ENCODE results near the gene NECAB2.

DNA sequence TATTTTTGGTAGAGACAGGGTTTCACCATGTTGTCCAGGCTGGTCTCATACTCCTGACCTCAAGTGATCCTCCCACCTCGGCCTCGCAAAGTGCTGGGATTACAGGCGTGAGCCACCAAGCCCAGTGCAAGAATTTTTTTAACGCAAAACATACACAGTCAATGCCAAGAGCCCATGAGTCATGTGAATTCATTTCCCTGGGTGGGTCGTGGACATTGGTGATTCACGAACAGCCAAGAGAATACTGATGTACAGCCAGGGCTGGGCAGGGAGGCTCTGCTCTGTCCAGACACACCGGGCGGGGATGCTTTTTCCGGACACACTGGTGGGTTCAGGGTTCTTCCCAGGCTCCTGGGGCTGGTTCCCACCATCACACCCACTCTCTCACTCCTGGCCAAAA, 56.8 kb downstream of the NECAB2 start:
- TF ChIP-seq CTCF (IDR thresholded peaks at IDR 0.05) (no peak), POLR2AphosphoS5 (IDR thresholded peaks at IDR 0.05) (no peak), POLR2A (IDR thresholded peaks at IDR 0.05) (no peak)
